GM12891 (cell line): ENCODE results near the gene AMFR.
A peak's percentile ranks its signal among the peaks of the same experiment; 100 is the strongest.

Experiments
- DNase-seq: peaks from one replicate; pipeline ENCODE4 v3.0.0; 2011; ENCODE audit warnings: low spot score; ENCODE audit not compliant: insufficient read length
- FAIRE-seq: peaks from 2 replicates; lab custom pipeline; 2011; peaks lifted over from hg19 to GRCh38; lab: Jason Lieb, UNC
- PAX5 ChIP-seq: IDR thresholded peaks from 2 replicates; pipeline ENCODE4 v1.6.1; 2011; ENCODE audit warnings: low read length, moderate library complexity, mild to moderate bottlenecking; ENCODE audit not compliant: insufficient read depth, severe bottlenecking
- POLR2A ChIP-seq: IDR thresholded peaks from 2 replicates; pipeline ENCODE4 v1.6.1; 2011; ENCODE audit warnings: low read depth, low read length, control low read depth
- POLR2AphosphoS5 ChIP-seq: IDR thresholded peaks from 2 replicates; pipeline ENCODE4 v1.6.1; 2011; ENCODE audit warnings: low read depth, low read length, control low read depth
- POU2F2 ChIP-seq: IDR thresholded peaks from 2 replicates; pipeline ENCODE4 v1.6.1; 2011; ENCODE audit warnings: low read depth, mild to moderate bottlenecking, control low read depth, low read length, moderate library complexity
- SPI1 ChIP-seq: IDR thresholded peaks from 2 replicates; pipeline ENCODE4 v1.6.1; 2011; ENCODE audit warnings: low read depth, low read length, control low read depth
- TAF1 ChIP-seq: IDR thresholded peaks from 2 replicates; pipeline ENCODE4 v1.6.1; 2011; ENCODE audit warnings: low read depth, low read length, control low read depth

Gene AMFR

DNA sequence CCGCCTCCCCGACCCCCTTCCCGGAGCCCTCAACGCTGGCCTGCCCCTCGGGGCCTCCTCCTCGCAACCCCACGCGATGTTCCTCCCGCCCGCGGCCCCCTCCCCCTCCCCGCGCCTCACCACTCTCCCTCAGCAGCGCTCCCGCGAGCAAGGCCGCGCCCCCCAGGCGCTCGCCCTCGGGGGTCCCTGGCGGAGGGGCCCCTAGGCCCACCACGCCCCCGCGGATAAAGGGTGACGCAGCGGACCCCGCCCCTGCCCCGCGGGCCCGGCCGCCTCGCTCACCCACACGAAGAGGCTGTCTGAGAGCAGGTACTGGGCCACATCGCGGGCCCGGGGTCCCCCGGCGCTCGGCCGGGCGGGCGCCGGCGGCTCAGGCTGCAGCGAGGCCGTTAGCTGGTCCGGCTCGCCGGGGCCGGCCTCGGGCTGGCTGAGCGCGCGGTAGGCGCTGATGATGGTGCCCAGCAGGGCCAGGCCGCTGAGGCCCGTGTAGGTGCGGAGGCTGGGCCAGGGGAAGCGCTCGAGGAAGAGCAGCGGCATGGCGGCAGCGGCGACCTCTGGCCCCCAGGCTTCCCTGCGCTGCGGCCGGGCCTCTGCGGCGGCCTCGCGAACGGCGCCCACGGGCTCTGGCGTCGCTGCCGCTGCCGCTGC lies 430 bp downstream of the AMFR start:
- no peak for FAIRE-seq
- DNase-seq = peak; percentile 14
- TF ChIP-seq SPI1 (no peak), POU2F2 (no peak), POLR2A (no peak), POLR2AphosphoS5 (no peak), PAX5 (no peak), TAF1 (no peak)

DNA sequence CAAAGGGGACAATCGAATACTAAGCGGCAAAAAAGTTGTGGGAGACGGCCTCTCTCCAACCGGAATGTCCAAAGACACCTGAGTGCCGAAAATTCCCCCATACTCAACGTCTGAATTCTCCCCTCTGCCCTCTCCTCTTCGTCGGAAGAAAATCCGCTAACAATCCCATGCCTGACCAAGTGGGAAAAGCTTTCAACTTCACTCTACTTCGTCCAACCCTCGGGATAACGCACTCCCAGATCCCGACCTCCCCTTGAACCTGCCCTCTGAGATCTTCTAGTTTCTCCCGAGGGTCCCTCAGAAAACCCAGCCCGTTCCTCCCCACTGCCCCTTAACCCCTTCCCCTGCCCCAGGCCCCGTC lies 961 bp downstream of the AMFR start:
- DNase-seq (no peak), FAIRE-seq (no peak)
- TF ChIP-seq TAF1 (no peak), PAX5 (no peak), POU2F2 (no peak), POLR2A (no peak), SPI1 (no peak), POLR2AphosphoS5 (no peak)

DNA sequence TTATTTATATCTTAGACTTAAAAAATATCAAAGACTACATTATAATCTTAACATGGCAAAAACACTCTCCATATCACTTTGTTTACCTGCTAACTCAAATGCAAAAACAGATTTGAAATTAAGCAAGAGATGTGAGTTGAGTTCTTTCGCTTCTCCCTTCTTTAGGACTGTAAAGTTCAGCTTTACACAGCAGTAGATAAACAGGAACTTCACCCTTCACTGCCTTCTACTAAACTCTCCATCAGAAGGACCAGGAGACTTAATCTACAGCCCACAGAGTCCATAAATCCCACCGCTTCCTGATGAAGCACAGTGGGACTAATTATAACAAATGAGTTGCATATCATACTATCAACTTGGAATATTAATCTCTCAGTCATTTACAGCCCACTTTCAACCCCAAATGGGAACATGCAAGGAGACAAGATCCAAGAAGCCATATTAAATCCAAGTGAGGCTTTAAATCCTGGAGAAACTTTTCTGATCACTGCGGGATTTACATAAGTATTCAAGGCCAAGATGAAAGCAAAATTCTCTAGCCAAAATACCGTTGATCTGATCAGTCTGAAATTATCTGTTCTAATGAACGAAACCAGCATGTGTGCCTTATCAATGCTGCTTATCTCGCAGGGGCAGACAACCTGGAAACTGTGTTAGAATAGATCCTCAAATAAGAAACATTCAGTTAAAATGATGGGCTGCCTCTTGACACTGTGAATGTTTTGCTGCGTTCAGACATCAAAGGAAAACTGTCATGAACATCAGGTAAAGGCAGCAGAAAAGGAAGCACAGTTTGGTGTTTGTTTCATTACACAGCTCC lies 1.6 kb downstream of the AMFR start:
- peak; percentile 85 for FAIRE-seq
- TF ChIP-seq SPI1 (peak; percentile 32), POLR2AphosphoS5 (no peak)
- no peak for DNase-seq

DNA sequence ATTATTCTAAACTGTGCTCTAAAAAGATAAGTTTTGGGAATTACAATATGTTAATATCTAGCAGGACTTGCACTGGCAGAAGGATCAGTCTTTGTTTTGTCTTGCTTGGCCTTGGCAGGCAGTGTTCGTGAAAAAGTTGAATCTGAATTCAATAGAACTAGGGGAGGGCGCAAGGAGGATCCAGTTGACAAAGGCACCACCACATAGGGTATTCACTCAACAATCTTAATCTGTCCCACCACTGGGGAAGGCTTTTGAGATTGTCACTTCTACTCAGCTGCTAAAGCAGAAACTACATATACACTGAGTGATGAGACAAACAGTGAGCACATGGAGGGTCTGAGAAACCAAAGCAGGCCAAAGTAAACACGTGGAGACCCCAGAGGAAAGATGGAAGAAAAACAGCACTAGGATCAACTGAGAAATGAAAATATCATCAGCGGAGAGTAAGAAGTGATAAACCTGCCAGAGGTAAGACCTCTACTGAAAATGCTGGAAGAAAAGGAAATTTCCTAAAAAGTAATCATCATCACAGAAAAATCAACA lies 2.4 kb downstream of the AMFR start:
- TF ChIP-seq SPI1 (no peak), POU2F2 (no peak), POLR2A (no peak), POLR2AphosphoS5 (no peak), TAF1 (no peak), PAX5 (no peak)
- no peak for DNase-seq
- FAIRE-seq = peak; percentile 35

DNA sequence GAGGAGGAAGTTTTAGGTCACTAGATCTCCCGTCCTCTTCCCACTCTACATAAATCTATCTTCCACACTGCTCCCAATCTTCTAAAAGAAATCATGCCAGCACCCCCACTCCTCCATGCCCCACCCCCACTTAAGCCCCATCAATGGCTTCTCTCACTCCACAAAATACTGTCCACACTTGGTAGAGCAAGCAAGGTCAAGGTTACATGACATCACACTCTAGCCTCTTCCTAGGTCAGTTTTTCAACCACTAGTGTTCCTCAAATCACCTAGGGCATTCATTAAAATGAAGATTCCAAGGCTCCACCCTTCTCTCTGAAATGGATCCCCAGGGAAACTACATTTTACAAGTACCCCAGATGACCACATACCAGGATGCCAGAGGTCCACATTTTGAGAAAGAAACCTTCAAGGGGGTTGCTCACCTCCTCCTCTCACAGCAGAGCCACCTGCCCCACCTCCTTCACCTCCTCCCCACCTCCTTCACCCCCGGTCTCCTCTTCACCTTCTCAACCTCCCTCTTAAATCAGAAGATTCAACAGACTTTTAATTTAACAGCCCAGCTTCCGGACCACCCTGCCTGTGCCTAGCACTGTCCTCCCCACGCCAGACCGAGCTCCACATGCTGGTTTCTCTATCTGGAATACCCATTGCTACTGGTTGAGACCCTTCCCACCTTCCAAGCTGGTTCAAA lies 3.2 kb downstream of the AMFR start:
- FAIRE-seq = no peak
- DNase-seq = no peak
- TF ChIP-seq PAX5 = no peak
- TF ChIP-seq POU2F2 = no peak
- no peak for TF ChIP-seq POLR2A
- no peak for TF ChIP-seq POLR2AphosphoS5
- no peak for TF ChIP-seq TAF1
- TF ChIP-seq SPI1 = no peak

DNA sequence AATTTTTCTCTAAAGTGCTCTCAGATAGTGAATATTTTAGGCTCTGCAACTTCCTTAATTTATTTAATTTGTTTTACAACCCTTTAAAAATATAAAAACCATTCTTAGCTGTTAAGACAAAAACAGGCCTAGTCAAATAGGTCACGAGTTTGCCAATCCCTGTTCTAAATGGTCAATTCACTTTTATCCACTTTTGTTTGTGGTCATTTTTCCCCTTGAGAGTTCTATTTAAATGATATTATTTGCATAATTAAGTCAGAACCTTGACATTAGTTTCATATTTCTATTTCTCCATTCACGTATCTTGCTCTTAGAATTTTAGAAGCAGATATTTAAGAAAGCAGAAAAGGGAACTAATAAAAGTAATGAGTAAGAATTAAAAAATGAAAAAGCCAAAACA lies 4.0 kb downstream of the AMFR start:
- DNase-seq (no peak), FAIRE-seq (no peak)
- no peak for TF ChIP-seq TAF1
- TF ChIP-seq POLR2AphosphoS5 = no peak
- no peak for TF ChIP-seq POLR2A

DNA sequence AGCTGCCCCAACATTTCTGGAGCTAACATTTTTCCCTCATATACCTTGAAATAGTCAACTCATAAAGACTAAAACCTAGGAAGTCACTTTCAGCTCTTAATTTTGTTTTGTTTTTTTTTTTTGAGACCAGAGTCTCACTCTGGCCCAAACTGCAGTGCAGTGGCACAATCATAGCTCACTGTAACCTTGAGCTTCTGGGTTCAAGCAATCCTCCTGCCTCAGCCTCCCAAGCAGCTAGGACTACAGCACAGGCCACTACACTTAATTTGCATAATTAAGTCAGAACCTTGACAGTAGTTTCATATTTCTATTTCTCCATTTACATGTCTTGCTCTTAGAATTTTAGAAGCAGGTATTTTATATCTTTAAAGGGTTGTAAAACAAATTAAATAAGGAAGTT lies 4.7 kb downstream of the AMFR start:
- FAIRE-seq = no peak
- no peak for DNase-seq
- TF ChIP-seq PAX5 = no peak
- no peak for TF ChIP-seq SPI1
- TF ChIP-seq POU2F2 = no peak
- no peak for TF ChIP-seq POLR2AphosphoS5
- TF ChIP-seq TAF1 = no peak
- no peak for TF ChIP-seq POLR2A

DNA sequence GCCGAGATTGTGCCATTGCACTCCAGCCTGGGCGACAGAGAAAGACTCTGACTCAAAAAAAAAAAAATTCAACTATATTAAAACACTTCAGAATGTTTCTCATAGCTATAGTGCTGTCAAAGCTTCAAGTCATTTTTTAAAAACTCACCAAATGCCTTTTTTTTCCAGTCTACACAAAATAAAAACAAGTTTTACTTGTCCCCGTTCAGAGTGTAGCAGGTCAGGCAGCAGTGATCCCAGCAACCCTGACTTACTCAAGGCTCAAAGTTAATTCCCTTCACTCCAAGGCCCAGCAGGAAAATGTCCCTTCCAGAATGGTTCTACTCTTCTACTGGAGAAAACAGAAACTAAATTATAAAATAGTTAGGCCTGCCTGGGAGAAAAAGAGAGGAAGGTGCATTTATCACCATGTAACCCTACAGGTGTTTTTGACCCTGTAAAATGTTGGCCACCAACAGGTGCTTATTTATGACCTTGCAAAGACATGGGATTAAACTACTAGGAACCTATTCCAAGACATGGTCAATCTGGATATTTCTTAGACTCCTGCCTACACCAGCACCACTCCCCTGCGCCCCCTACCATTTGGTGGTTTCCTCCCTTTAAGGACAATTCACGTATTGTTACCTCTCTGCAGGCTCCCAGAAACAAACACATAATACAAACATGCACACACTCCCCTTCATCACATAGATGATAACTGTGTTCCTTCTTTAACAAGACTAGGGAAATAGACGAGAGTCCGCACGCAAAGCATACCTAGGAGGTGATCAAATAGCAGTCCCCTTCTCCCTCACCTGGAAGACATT lies 5.4 kb downstream of the AMFR start:
- no peak for TF ChIP-seq TAF1
- TF ChIP-seq POLR2AphosphoS5 = no peak
- TF ChIP-seq POU2F2 = no peak
- TF ChIP-seq SPI1 = no peak
- TF ChIP-seq PAX5 = no peak
- TF ChIP-seq POLR2A = no peak
- DNase-seq = no peak

DNA sequence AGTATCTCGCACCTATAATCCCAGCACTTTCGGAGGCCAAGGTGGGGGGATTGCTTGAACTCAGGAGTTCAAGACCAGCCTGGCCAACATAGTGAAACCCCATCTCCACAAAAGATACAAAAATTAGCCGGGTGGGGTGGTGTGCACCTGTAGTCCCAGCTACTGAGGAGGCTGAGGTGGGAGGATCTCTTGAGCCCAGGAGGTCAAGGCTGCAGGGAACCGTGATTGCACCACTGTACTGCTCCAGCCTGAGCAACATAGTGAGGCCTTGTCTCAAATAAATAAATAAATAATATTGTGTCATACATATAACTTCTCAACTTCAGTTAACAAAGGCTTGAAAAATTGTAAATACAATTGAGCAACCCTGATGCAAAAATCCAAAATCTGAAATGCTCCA lies 8.2 kb downstream of the AMFR start:
- FAIRE-seq = no peak
- TF ChIP-seq TAF1 (no peak), POU2F2 (no peak), PAX5 (no peak), POLR2A (no peak), POLR2AphosphoS5 (no peak), SPI1 (no peak)
- no peak for DNase-seq

More for the DNA sequence above, 5.4 kb downstream of the AMFR start:
- no peak for FAIRE-seq
